Measurements from ENCODE around the gene SMPD1.

GRCh38 chr11:6391537-6392134 is 1.4 kb downstream of the SMPD1 start:
- TF ChIP-seq CTCF (conservative IDR thresholded peaks at IDR 0.05) (no peak), ZFX (IDR thresholded peaks at IDR 0.05) (no peak)
